AG09309 (cell line): ENCODE data around the gene NNMT.

ENCODE experiments used
- DNase-seq: peaks from one replicate; pipeline ENCODE4 v3.0.0-alpha.2; 2010; ENCODE audit warnings: low read depth
- H3K4me3 ChIP-seq: 2 replicates; pipeline ENCODE4 v1.5.1; 2011; ENCODE audit warnings: mild to moderate bottlenecking, low read depth, low read length, moderate library complexity; ENCODE audit not compliant: control insufficient read depth
- CTCF ChIP-seq: IDR thresholded peaks from 2 replicates; pipeline ENCODE4 v1.5.1; 2011; ENCODE audit warnings: mild to moderate bottlenecking, low read depth, low read length, inconsistent platforms; ENCODE audit not compliant: insufficient read depth, control insufficient read depth; ENCODE audit errors: missing control alignments

Gene NNMT

GRCh38 chr11:114342476-114342875 lies 46.3 kb downstream of the NNMT start:
- no peak overlapping the region for H3K4me3 ChIP-seq
- no peak for TF ChIP-seq CTCF
- no peak for DNase-seq

GRCh38 chr11:114343020-114343419 lies 46.8 kb downstream of the NNMT start:
- no peak for TF ChIP-seq CTCF
- no peak for DNase-seq
- no peak overlapping the region for H3K4me3 ChIP-seq

GRCh38 chr11:114343493-114343892 lies 47.3 kb downstream of the NNMT start:
- no peak for TF ChIP-seq CTCF
- DNase-seq: no peak

GRCh38 chr11:114344494-114344893 lies 48.3 kb downstream of the NNMT start:
- DNase-seq: no peak
- TF ChIP-seq CTCF: no peak
- H3K4me3 ChIP-seq: no peak overlapping the region

More at GRCh38 chr11:114343493-114343892, 47.3 kb downstream of the NNMT start:
- H3K4me3 ChIP-seq: no peak overlapping the region

- no peak for TF ChIP-seq CTCF
- no peak for DNase-seq
- H3K4me3 ChIP-seq: no peak overlapping the region
These were observed 49.5 kb downstream of the NNMT start for GRCh38 chr11:114345575-114346222.

GRCh38 chr11:114346709-114347141 lies 50.5 kb downstream of the NNMT start:
- no peak overlapping the region for H3K4me3 ChIP-seq
- no peak for DNase-seq

More at GRCh38 chr11:114346709-114347141, 50.5 kb downstream of the NNMT start:
- no peak for TF ChIP-seq CTCF
